HG03460 (cell line): Measurements from ENCODE around the gene PRKCA.
"Not testable (repeated sequence)": the region's sequence is repeated elsewhere in the genome, so short reads cannot be mapped to it uniquely, and the experiment has no call there.

Experiments used
- ATAC-seq: cut with Tn5 transposase; IDR thresholded peaks from one replicate; pipeline ENCODE4 v1.9.1; 2021; ENCODE audit not compliant: unreplicated experiment

PRKCA gene

GRCh38 chr17:66349521-66350254 lies 47.3 kb downstream of the PRKCA start:
- ATAC-seq = no peak

- ATAC-seq = not testable (repeated sequence)
Measured at GRCh38 chr17:66350576-66350975, 48.2 kb downstream of the PRKCA start.

GRCh38 chr17:66351033-66351432 lies 48.6 kb downstream of the PRKCA start:
- ATAC-seq = no peak

GRCh38 chr17:66351701-66352100 lies 49.3 kb downstream of the PRKCA start:
- ATAC-seq = no peak

GRCh38 chr17:66353937-66354401 lies 51.6 kb downstream of the PRKCA start:
- ATAC-seq = no peak

- no peak for ATAC-seq
Measured at GRCh38 chr17:66354472-66354871, 52.1 kb downstream of the PRKCA start.

- no peak for ATAC-seq
Measured at GRCh38 chr17:66354981-66355380, 52.6 kb downstream of the PRKCA start.

GRCh38 chr17:66355510-66355909 lies 53.1 kb downstream of the PRKCA start:
- no peak for ATAC-seq

GRCh38 chr17:66357037-66357436 lies 54.6 kb downstream of the PRKCA start:
- ATAC-seq = no peak

GRCh38 chr17:66359351-66359750 lies 56.9 kb downstream of the PRKCA start:
- no peak for ATAC-seq

GRCh38 chr17:66360961-66361565 lies 58.6 kb downstream of the PRKCA start:
- ATAC-seq = not testable (repeated sequence)

- ATAC-seq = no peak
Measured at GRCh38 chr17:66364508-66364907, 62.1 kb downstream of the PRKCA start.

GRCh38 chr17:66364990-66365490 lies 62.6 kb downstream of the PRKCA start:
- no peak for ATAC-seq

- ATAC-seq = no peak
Measured at GRCh38 chr17:66365903-66366302, 63.5 kb downstream of the PRKCA start.

- ATAC-seq = no peak
Measured at GRCh38 chr17:66367107-66367506, 64.7 kb downstream of the PRKCA start.

GRCh38 chr17:66369830-66370229 lies 67.4 kb downstream of the PRKCA start:
- no peak for ATAC-seq

GRCh38 chr17:66371561-66371960 lies 69.1 kb downstream of the PRKCA start:
- ATAC-seq = no peak

- ATAC-seq = no peak
Measured at GRCh38 chr17:66372182-66372581, 69.8 kb downstream of the PRKCA start.

GRCh38 chr17:66373079-66373478 lies 70.7 kb downstream of the PRKCA start:
- ATAC-seq = no peak

GRCh38 chr17:66373944-66374817 lies 71.8 kb downstream of the PRKCA start:
- ATAC-seq = no peak

- peak; percentile 63 for ATAC-seq
Measured at GRCh38 chr17:66375121-66375520, 72.7 kb downstream of the PRKCA start.
